ENCODE results near the gene ALDH16A1. TPM values are rescaled to one million over a fixed set of nuclear protein-coding genes. Genes with fewer than 3 reads are reported as not detected.

Gene ALDH16A1
- total and polyA plus RNA-seq, 2 donors (not counting 1 experiment from before 2014, with no cell fraction given): 65.8 to 105 TPM

- H3K4me1 ChIP-seq (ENCODE audit: control insufficient read depth in 2 of 2, insufficient read depth in 2 of 2, low read length in 2 of 2): peaks cover 59 to 63% of the 10 kb centered on the region in 2 donors
- WGBS (ENCODE audit: insufficient coverage): 51% methylated on average over 7 of the region's 9 CpGs
- peaks cover 0 to 100% (median 68%) of the 10 kb centered on the region in 4 experiments for H3K27me3 ChIP-seq (replicated peaks in 1 of 4; ENCODE audit: control extremely low read depth in 1 of 4, control insufficient read depth in 3 of 4, insufficient read depth in 4 of 4, low read length in 3 of 4)
- intact Hi-C loops (cut with micrococcal nuclease): no loop called here
- no peaks in the 10 kb centered on the region for H3K79me2 ChIP-seq (ENCODE audit: control insufficient read depth, insufficient read depth, low read length)
- POLR2A ChIA-PET: no interaction called here
- no peak overlapping the region for H3K4me3 ChIP-seq (ENCODE audit: control extremely low read depth in 1 of 5, extremely low read depth in 1 of 5, insufficient read depth in 1 of 5, low read depth in 2 of 5, low read length in 4 of 5)
- no peak overlapping the region for H3K27ac Mint-ChIP-seq
- no peak for DNase-seq
- H3K4me2 ChIP-seq (replicated peaks; ENCODE audit: low read depth, low read length, poor library complexity, severe bottlenecking): no peak overlapping the region
- no peaks in the 10 kb centered on the region for H3K36me3 ChIP-seq (replicated peaks in 1 of 2; ENCODE audit: control extremely low read depth in 1 of 2, control insufficient read depth in 1 of 2, extremely low read depth in 1 of 2, insufficient read depth in 2 of 2, low read length in 1 of 2)
- H3K4me1 Mint-ChIP-seq: peaks cover 55% of the 10 kb centered on the region
- no peaks in the 10 kb centered on the region for H3K9me3 Mint-ChIP-seq (ENCODE audit: insufficient read depth)
- no peaks in the 10 kb centered on the region for H4K20me1 ChIP-seq (ENCODE audit: control insufficient read depth, insufficient read depth, low read length, poor library complexity, severe bottlenecking)
- no peak for ATAC-seq (ENCODE audit: low read depth)
- H3K4me3 Mint-ChIP-seq: no peak overlapping the region
- no peak overlapping the region for H3K27ac ChIP-seq (ENCODE audit: low read length in 2 of 2)
- CTCF ChIA-PET: interaction anchor here (0.6 to 2.2 kb wide), 6 partner anchors 10 to 67 kb away, joined by 3 to 9 read pairs (median 4); no protein-coding TSS in a partner anchor
- peaks cover 74% of the 10 kb centered on the region for H3K27me3 Mint-ChIP-seq
- peaks cover 0 to 67% (median 4%) of the 10 kb centered on the region in 3 donors for H3K9me3 ChIP-seq (ENCODE audit: control extremely low read depth in 1 of 3, control insufficient read depth in 2 of 3, insufficient read depth in 1 of 3, low read length in 2 of 3)
- H2AFZ ChIP-seq (ENCODE audit: insufficient read depth, low read depth, low read length, poor library complexity, severe bottlenecking): no peak overlapping the region
- no peak overlapping the region for H3K9ac ChIP-seq (ENCODE audit: low read length)
- TF ChIP-seq, protein P1, sequence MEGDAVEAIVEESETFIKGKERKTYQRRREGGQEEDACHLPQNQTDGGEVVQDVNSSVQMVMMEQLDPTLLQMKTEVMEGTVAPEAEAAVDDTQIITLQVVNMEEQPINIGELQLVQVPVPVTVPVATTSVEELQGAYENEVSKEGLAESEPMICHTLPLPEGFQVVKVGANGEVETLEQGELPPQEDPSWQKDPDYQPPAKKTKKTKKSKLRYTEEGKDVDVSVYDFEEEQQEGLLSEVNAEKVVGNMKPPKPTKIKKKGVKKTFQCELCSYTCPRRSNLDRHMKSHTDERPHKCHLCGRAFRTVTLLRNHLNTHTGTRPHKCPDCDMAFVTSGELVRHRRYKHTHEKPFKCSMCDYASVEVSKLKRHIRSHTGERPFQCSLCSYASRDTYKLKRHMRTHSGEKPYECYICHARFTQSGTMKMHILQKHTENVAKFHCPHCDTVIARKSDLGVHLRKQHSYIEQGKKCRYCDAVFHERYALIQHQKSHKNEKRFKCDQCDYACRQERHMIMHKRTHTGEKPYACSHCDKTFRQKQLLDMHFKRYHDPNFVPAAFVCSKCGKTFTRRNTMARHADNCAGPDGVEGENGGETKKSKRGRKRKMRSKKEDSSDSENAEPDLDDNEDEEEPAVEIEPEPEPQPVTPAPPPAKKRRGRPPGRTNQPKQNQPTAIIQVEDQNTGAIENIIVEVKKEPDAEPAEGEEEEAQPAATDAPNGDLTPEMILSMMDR (IDR thresholded peaks at IDR 0.05): no peak
- TF ChIP-seq EZH2 (IDR thresholded peaks at IDR 0.05; ENCODE audit: borderline replicate concordance, insufficient read depth, low read depth, low read length, poor library complexity, severe bottlenecking): no peak
Observed at GRCh38 chr19:49430172-49430677, 22.8 kb upstream of the ALDH16A1 start.

DNA sequence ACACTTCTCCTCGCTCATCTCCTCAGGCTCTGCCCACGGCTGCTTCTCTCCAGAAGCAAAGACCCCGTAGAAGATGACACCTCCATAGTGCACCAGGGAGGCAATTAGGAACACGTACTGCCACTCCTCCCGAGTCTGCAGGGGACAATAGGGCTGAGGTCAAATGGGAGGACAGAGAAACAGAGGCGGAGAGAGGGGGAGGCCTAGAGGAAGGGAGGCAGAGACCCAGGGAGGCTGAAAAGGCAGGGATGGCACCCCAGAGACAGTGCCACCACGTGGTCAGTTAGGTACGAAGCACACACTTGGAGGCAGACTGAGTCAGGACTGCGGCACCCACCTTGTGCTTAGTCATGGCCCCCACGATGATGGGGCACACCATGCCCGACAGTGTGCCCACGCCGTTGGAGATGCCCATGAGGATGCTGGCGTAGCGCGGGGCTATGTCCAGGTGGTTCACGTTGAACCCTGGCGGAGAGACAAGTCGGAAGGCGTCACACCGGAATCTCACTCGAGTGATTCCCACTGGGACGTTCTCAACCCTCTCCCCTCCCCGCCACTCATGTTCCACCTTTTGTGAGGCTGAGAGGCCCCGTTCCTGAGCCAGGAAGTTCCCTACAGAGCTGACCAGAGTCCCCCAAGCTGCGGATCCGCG, 22.2 kb upstream of the ALDH16A1 start:
- Histone ChIP-seq H3K9me3 (ENCODE audit: control extremely low read depth in 1 of 3, control insufficient read depth in 2 of 3, insufficient read depth in 1 of 3, low read length in 2 of 3) (peaks cover 0 to 71% (median 4%) of the 10 kb centered on the region in 3 donors), H3K9ac (ENCODE audit: low read length) (no peak overlapping the region), H3K27me3 (replicated peaks in 1 of 4; ENCODE audit: control extremely low read depth in 1 of 4, control insufficient read depth in 3 of 4, insufficient read depth in 4 of 4, low read length in 3 of 4) (peaks cover 0 to 100% (median 67%) of the 10 kb centered on the region in 4 experiments), H3K4me2 (replicated peaks; ENCODE audit: low read depth, low read length, poor library complexity, severe bottlenecking) (no peak overlapping the region), H4K20me1 (ENCODE audit: control insufficient read depth, insufficient read depth, low read length, poor library complexity, severe bottlenecking) (no peaks in the 10 kb centered on the region), H3K79me2 (ENCODE audit: control insufficient read depth, insufficient read depth, low read length) (no peaks in the 10 kb centered on the region), H3K27ac (ENCODE audit: low read length in 2 of 2) (no peak overlapping the region), H2AFZ (ENCODE audit: insufficient read depth, low read depth, low read length, poor library complexity, severe bottlenecking) (no peak overlapping the region), H3K36me3 (replicated peaks in 1 of 2; ENCODE audit: control extremely low read depth in 1 of 2, control insufficient read depth in 1 of 2, extremely low read depth in 1 of 2, insufficient read depth in 2 of 2, low read length in 1 of 2) (no peaks in the 10 kb centered on the region), H3K4me3 (ENCODE audit: control extremely low read depth in 1 of 5, extremely low read depth in 1 of 5, insufficient read depth in 1 of 5, low read depth in 2 of 5, low read length in 4 of 5) (no peak overlapping the region), H3K4me1 (ENCODE audit: control insufficient read depth in 2 of 2, insufficient read depth in 2 of 2, low read length in 2 of 2) (peaks cover 57 to 59% of the 10 kb centered on the region in 2 donors)
- POLR2A ChIA-PET: no interaction called here
- CTCF ChIA-PET: interaction anchor here (0.6 to 1.8 kb wide), 8 partner anchors 10 to 209 kb away, joined by 3 to 9 read pairs (median 4); no protein-coding TSS in a partner anchor
- TF ChIP-seq, protein P1 (IDR thresholded peaks at IDR 0.05): peak; percentile 37
- TF ChIP-seq EZH2 (IDR thresholded peaks at IDR 0.05; ENCODE audit: borderline replicate concordance, insufficient read depth, low read depth, low read length, poor library complexity, severe bottlenecking): no peak
- intact Hi-C loops (cut with micrococcal nuclease): no loop called here
- Mint-ChIP-seq H3K4me3 (no peak overlapping the region), H3K4me1 (peaks cover 53% of the 10 kb centered on the region), H3K27ac (peak overlapping the region; percentile 0), H3K9me3 (ENCODE audit: insufficient read depth) (no peaks in the 10 kb centered on the region), H3K27me3 (peaks cover 73% of the 10 kb centered on the region)
- ATAC-seq (ENCODE audit: low read depth): no peak
- peak; percentile 54 for DNase-seq
- 65% methylated on average over 28 of the region's 28 CpGs for WGBS (ENCODE audit: insufficient coverage)

All from B cell (primary cell).